GM12878 (cell line): ENCODE measurements around the gene MYO1D. TPM values are rescaled to one million over a fixed set of nuclear protein-coding genes. Genes with fewer than 3 reads are reported as not detected.

Source experiments
- CTCF ChIP-seq, 3 experiments: IDR thresholded peaks in 2 of 3; conservative IDR thresholded peaks in 1 of 3; 2 replicates each; pipeline ENCODE4 v1.5.1; 2011; ENCODE audit warnings: low read depth in 3 of 3, low read length in 3 of 3, mild to moderate bottlenecking in 3 of 3, control low read depth in 2 of 3, moderate library complexity in 2 of 3, inconsistent platforms in 1 of 3, mixed read lengths in 1 of 3; ENCODE audit not compliant: control insufficient read depth in 2 of 3, insufficient read depth in 1 of 3; ENCODE audit errors: extremely low read depth in 1 of 3
- EED ChIP-seq: sonication (generic); IDR thresholded peaks from 2 replicates; pipeline ENCODE4 v1.6.1; 2016; ENCODE audit warnings: antibody characterized with exemption, low read depth
- ESRRA ChIP-seq: IDR thresholded peaks from 2 replicates; pipeline ENCODE4 v1.6.1; 2012; ENCODE audit warnings: mild to moderate bottlenecking, low read length, improper control_type of control experiment
- GATAD2B ChIP-seq: fragments of 450-650 bp; conservative IDR thresholded peaks from 2 replicates; pipeline ENCODE4 v1.6.1; 2017; ENCODE audit warnings: low read depth, mild to moderate bottlenecking, moderate library complexity
- HSF1 ChIP-seq: fragments of 150-350 bp; IDR thresholded peaks from 2 replicates; pipeline ENCODE4 v1.6.1; 2014; ENCODE audit warnings: mild to moderate bottlenecking, low read depth, low read length
- IKZF2 ChIP-seq, 2 experiments: fragments of 450-650 bp; IDR thresholded peaks; 2 replicates each; pipeline ENCODE4 v1.6.1; 2017; ENCODE audit warnings: mild to moderate bottlenecking in 2 of 2, moderate library complexity in 2 of 2
- IRF4 ChIP-seq: IDR thresholded peaks from 2 replicates; pipeline ENCODE4 v1.6.1; 2011; ENCODE audit warnings: low read depth, low read length
- JUNB ChIP-seq: IDR thresholded peaks from 2 replicates; pipeline ENCODE4 v1.6.1; 2016; ENCODE audit warnings: antibody characterized with exemption, mild to moderate bottlenecking
- NR2F1 ChIP-seq: fragments of 450-650 bp; conservative IDR thresholded peaks from 2 replicates; pipeline ENCODE4 v1.6.1; 2017; ENCODE audit warnings: mild to moderate bottlenecking
- PML ChIP-seq: IDR thresholded peaks from 2 replicates; pipeline ENCODE4 v1.6.1; 2012; ENCODE audit warnings: low read length, inconsistent platforms
- POU2F2 ChIP-seq: IDR thresholded peaks from 3 replicates; pipeline ENCODE4 v1.6.1; 2011; ENCODE audit warnings: low read depth, mild to moderate bottlenecking, low read length, borderline replicate concordance
- RAD21 ChIP-seq: IDR thresholded peaks from 2 replicates; pipeline ENCODE4 v1.6.1; 2011; ENCODE audit warnings: mild to moderate bottlenecking, low read depth, low read length, moderate library complexity; ENCODE audit not compliant: insufficient read depth
- RAD51 ChIP-seq: fragments of 450-650 bp; IDR thresholded peaks from 2 replicates; pipeline ENCODE4 v1.6.1; 2016; ENCODE audit warnings: moderate library complexity, mild to moderate bottlenecking, inconsistent platforms
- RB1 ChIP-seq: fragments of 450-650 bp; formaldehyde crosslinking; IDR thresholded peaks from 2 replicates; pipeline ENCODE4 v1.6.1; 2017; ENCODE audit warnings: mild to moderate bottlenecking, borderline replicate concordance
- REST ChIP-seq: IDR thresholded peaks from 2 replicates; pipeline ENCODE4 v1.6.1; 2012; ENCODE audit warnings: mild to moderate bottlenecking, low read depth, low read length
- SUZ12 ChIP-seq: fragments of 200-600 bp; sonication (generic); IDR thresholded peaks from one replicate; pipeline ENCODE4 v1.6.1; 2018; ENCODE audit warnings: antibody characterized with exemption, mild to moderate bottlenecking; ENCODE audit not compliant: unreplicated experiment
- ZBED1 ChIP-seq: IDR thresholded peaks from 2 replicates; pipeline ENCODE4 v1.6.1; 2016; ENCODE audit warnings: borderline replicate concordance
- ZBTB40 ChIP-seq: fragments of 450-650 bp; IDR thresholded peaks from 2 replicates; pipeline ENCODE4 v1.6.1; 2016; ENCODE audit warnings: mild to moderate bottlenecking, moderate library complexity, borderline replicate concordance
- ZNF274 ChIP-seq: IDR thresholded peaks from one replicate; pipeline ENCODE4 v1.8.0; 2011; ENCODE audit not compliant: insufficient read length, insufficient read depth
- polyA plus RNA-seq, 11 experiments: library from polyadenylated mRNA; depleted of rRNA in 4 of 11; unstranded in 6 of 11; stranded (reverse) in 5 of 11; fragments of >200 nt; fragmentation: Nextera tagmentation in 4 of 11; fragmentation: Illumina TruSeq in 1 of 11; extraction: Ambion mirVana in 4 of 11; extraction: Trizol in 1 of 11; gene quantifications; 1 replicate in 1 of 11; 2 replicates in 10 of 11; pipeline versions ENCODE4 v1.2.1 to v1.2.3, GENCODE V29; 2011 to 2016; ENCODE audit warnings: inconsistent platforms in 2 of 11, missing spikeins in 2 of 11, low read depth in 1 of 11
- total RNA-seq, 4 experiments: library from RNA; depleted of rRNA in 3 of 4; stranded (reverse); fragments of >200 nt in 3 of 4; fragmentation: Illumina TruSeq in 1 of 4; extraction: Trizol in 1 of 4; gene quantifications; 2 replicates each; pipeline versions ENCODE4 v1.2.1 to v1.2.3, GENCODE V29; 2013 to 2021

The MYO1D gene
- total and polyA plus RNA-seq, 10 of the 15 experiments (the other 5 are each of a cell fraction or from before 2014, with no cell fraction given) = 1.8 to 37.7 (median 25.4) TPM

- TF ChIP-seq REST (no peak), HSF1 (no peak), GATAD2B (peak; percentile 86), JUNB (no peak), SUZ12 (no peak), IRF4 (no peak), NR2F1 (peak; percentile 55; the same call in 1 of the 2 replicates), ESRRA (no peak), RAD21 (no peak; the same call in 1 of the 2 replicates), PML (peak; percentile 64), IKZF2 (IDR thresholded peaks at IDR 0.05) (peak; percentile 86 to 90), EED (peak; percentile 92), RB1 (no peak), POU2F2 (peak; percentile 27; the same call in 1 of the 3 replicates), ZBED1 (no peak; the same call in 1 of the 2 replicates), ZBTB40 (peak; percentile 36; the same call in 1 of the 2 replicates), ZNF274 (no peak), RAD51 (no peak), CTCF (IDR thresholded peaks at IDR 0.05 in 2 of 3, conservative IDR thresholded peaks at IDR 0.05 in 1 of 3; ENCODE audit: control insufficient read depth in 2 of 3, extremely low read depth in 1 of 3, insufficient read depth in 1 of 3, low read depth in 3 of 3, low read length in 3 of 3) (no peak)
Measured at GRCh38 chr17:32491371-32492263, 385.3 kb downstream of the MYO1D start (continued).
